Gastroesophageal sphincter (tissue), 3 donors: ENCODE results near the gene SPOPL.

ENCODE experiments used
- CTCF ChIP-seq, 4 experiments: fragments of 200-600 bp in 2 of 4; fragments of 450-650 bp in 2 of 4; sonication (generic) in 1 of 4; IDR thresholded peaks; one replicate each; pipeline ENCODE4 v1.5.1; 2017 to 2019; ENCODE audit warnings: antibody characterized with exemption in 4 of 4, mild to moderate bottlenecking in 2 of 4, moderate library complexity in 2 of 4
- EP300 ChIP-seq: sonication (generic); formaldehyde crosslinking; IDR thresholded peaks from one replicate; pipeline ENCODE4 v1.6.1; 2017; ENCODE audit warnings: antibody characterized with exemption, mild to moderate bottlenecking

- TF ChIP-seq CTCF (IDR thresholded peaks at IDR 0.05) (no peak), EP300 (no peak)
These were observed 49.2 kb downstream of the SPOPL start for GRCh38 chr2:138550670-138551287.
